Adipose tissue (tissue), 3 donors: ENCODE results near the gene S100A10. TPM values are rescaled to one million over a fixed set of nuclear protein-coding genes. Genes with fewer than 3 reads are reported as not detected.

Source experiments
- H3K27ac ChIP-seq: one replicate; pipeline ENCODE4 v1.5.1; 2013; ENCODE audit warnings: low read depth, low read length
- WGBS, 3 donors: extraction: QIAGEN DNeasy Blood & Tissue Kit; methylation state at CpG; one replicate each; pipeline ENCODE4 v1.1.7; 2013; 5-methylcytosine and 5-hydroxymethylcytosine counted together
- polyA plus RNA-seq, 3 donors: library from polyadenylated mRNA; stranded (reverse); fragments of 200-250 nt; gene quantifications; one replicate each; pipeline ENCODE4 v1.2.3, GENCODE V29; 2013
- donor health status: healthy with polysubstance abuse.
- donor health status: Bipolar disorder and iron deficiency.
- donor health status: healthy.

S100A10 gene
- polyA plus RNA-seq, 3 donors, result 77.9 to 1,006 (median 392) TPM

GRCh38 chr1:152018537-152018936, 24.9 kb upstream of the S100A10 start:
- WGBS, 3 donors, result 53 to 60% (median 59%) methylated on average over 4 of the region's 4 CpGs
- no peak overlapping the region for H3K27ac ChIP-seq

- WGBS, 3 donors, result 51 to 60% (median 53%) methylated on average over 6 of the region's 6 CpGs
- H3K27ac ChIP-seq, result no peak overlapping the region
Observed at GRCh38 chr1:152015766-152016165, 22.1 kb upstream of the S100A10 start.

GRCh38 chr1:152014943-152015342, 21.3 kb upstream of the S100A10 start:
- no peak overlapping the region for H3K27ac ChIP-seq
- 67 to 100% (median 94%) methylated on average over 1 of the region's 1 CpG for WGBS, 3 donors

GRCh38 chr1:152013664-152014237, 20.1 kb upstream of the S100A10 start:
- 13 to 24% (median 15%) methylated on average over 3 of the region's 3 CpGs for WGBS, 3 donors

GRCh38 chr1:152009691-152010090, 16.0 kb upstream of the S100A10 start:
- 86 to 91% (median 90%) methylated on average over 1 of the region's 1 CpG for WGBS, 3 donors
- H3K27ac ChIP-seq, result no peak overlapping the region

More at GRCh38 chr1:152013664-152014237, 20.1 kb upstream of the S100A10 start:
- H3K27ac ChIP-seq, result no peak overlapping the region

GRCh38 chr1:152007047-152007446, 13.4 kb upstream of the S100A10 start:
- 46 to 63% (median 53%) methylated on average over 2 of the region's 2 CpGs for WGBS, 3 donors
- H3K27ac ChIP-seq, result no peak overlapping the region

GRCh38 chr1:152005360-152005912, 11.8 kb upstream of the S100A10 start:
- no peak overlapping the region for H3K27ac ChIP-seq
- WGBS, 3 donors, result 50 to 72% (median 56%) methylated on average over 4 of the region's 4 CpGs

GRCh38 chr1:152003846-152004442, 10.3 kb upstream of the S100A10 start:
- 64 to 85% (median 78%) methylated on average over 4 of the region's 4 CpGs for WGBS, 3 donors

GRCh38 chr1:152002960-152003359, 9.3 kb upstream of the S100A10 start:
- WGBS, 3 donors, result 65 to 74% (median 71%) methylated on average over 3 of the region's 3 CpGs
- no peak overlapping the region for H3K27ac ChIP-seq

More at GRCh38 chr1:152003846-152004442, 10.3 kb upstream of the S100A10 start:
- no peak overlapping the region for H3K27ac ChIP-seq

GRCh38 chr1:152001631-152002584, 8.2 kb upstream of the S100A10 start:
- no peak overlapping the region for H3K27ac ChIP-seq
- 62 to 69% (median 66%) methylated on average over 4 of the region's 4 CpGs for WGBS, 3 donors

GRCh38 chr1:152000964-152001630, 7.4 kb upstream of the S100A10 start:
- WGBS, 3 donors, result 54 to 61% (median 60%) methylated on average over 4 of the region's 4 CpGs
- H3K27ac ChIP-seq, result no peak overlapping the region

GRCh38 chr1:151998611-151999362, 5.1 kb upstream of the S100A10 start:
- no peak overlapping the region for H3K27ac ChIP-seq

GRCh38 chr1:151997284-151997570, 3.6 kb upstream of the S100A10 start:
- no peak overlapping the region for H3K27ac ChIP-seq
- 93 to 95% (median 95%) methylated on average over 1 of the region's 1 CpG for WGBS, 3 donors

GRCh38 chr1:151995774-151996173, 2.1 kb upstream of the S100A10 start:
- WGBS, 3 donors, result 65 to 91% (median 91%) methylated on average over 2 of the region's 2 CpGs
- H3K27ac ChIP-seq, result no peak overlapping the region

GRCh38 chr1:151994956-151995355, 1.3 kb upstream of the S100A10 start:
- H3K27ac ChIP-seq, result no peak overlapping the region
- WGBS, 3 donors, result 62 to 88% (median 66%) methylated on average over 6 of the region's 6 CpGs

GRCh38 chr1:151993084-151993733, 450 bp downstream of the S100A10 start:
- 0 to 10% (median 2%) methylated on average over 48 to 50 of the region's 50 CpGs for WGBS, 3 donors
- H3K27ac ChIP-seq, result peak overlapping the region; percentile 71

GRCh38 chr1:151992303-151993083, 1.2 kb downstream of the S100A10 start:
- H3K27ac ChIP-seq, result peak overlapping the region; percentile 81
- WGBS, 3 donors, result 20 to 26% (median 22%) methylated on average over 21 of the region's 21 CpGs
